NCI-H2029 treated with DMSO at 0.1 percent for 48 hours (cell line): ENCODE results near the gene IFITM10.

Source experiments
- DNase-seq: peaks from one replicate; lab custom pipeline; 2025; lab: John Stamatoyannopoulos, UW

Gene IFITM10

DNA sequence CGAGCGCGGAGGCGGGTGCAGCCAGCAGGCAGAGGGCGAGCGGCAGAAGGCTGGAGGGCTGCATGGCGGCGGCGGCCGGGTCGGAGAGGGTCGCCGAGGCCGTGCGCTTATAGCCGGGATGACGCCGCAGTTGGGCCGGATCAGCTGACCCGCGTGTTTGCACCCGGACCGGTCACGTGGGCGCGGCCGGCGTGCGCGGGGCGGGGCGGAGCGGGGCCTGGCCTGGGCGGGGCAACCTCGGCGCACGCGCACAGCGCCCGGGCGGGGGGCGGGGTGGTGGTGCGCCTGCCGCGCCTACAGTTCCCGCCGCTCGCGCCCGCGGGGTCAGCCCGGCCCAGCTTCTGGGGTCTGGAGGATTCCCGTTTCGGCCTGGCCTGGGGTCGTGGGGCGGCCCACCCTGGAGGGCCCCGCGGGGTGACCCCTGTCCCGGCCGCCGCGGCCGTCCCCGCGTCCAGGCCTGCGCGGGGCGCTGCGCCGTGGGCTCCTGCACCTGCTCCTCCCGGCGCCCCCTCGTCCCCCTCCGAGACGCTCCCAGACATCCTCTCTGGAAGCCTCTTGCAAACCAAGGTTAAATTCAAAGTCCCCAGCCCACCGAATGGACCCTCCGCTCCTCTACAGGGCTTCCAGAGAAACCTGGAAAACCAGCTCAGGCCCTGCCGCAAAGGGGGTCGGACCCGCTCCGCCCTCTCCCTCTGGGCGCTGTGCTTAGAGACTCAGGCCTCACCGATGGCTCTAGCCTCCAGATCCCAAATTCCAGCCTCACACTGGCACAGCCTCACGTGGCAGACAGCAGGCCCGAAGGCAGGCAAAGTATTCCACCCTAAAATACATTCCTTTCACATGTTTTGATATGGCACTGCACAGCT is 13.6 kb upstream of the IFITM10 start, which contains the start of gene CTSD:
CTSD (minus strand) TSS at position 132 of the 866 bp plus-strand sequence; CDS start at position 64, 68 bp downstream.
- peak; percentile 14 for DNase-seq

DNA sequence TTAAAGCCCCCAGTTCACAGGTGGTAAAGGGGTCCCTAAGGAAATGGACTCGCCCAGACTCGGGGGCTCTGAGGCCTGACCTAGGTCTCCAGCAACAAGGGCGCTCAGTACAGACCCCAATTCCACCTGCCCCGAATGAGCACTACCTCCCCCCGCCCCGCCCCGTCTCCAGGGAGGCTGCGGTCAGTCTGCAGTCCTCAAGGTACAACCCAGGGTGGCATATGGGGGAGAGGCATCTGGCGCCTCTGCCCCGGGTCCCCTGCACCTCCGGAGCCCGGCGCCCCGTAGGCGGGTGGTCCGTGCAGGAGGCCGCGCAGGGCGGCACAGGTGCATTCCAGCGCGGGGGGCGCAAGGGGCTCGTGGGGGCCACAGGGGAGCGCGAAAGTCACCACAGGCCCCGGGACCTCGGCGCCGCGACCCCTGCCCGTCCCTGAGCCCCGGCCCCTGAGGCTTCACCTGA is 13.0 kb upstream of the IFITM10 start:
- DNase-seq, result no peak

DNA sequence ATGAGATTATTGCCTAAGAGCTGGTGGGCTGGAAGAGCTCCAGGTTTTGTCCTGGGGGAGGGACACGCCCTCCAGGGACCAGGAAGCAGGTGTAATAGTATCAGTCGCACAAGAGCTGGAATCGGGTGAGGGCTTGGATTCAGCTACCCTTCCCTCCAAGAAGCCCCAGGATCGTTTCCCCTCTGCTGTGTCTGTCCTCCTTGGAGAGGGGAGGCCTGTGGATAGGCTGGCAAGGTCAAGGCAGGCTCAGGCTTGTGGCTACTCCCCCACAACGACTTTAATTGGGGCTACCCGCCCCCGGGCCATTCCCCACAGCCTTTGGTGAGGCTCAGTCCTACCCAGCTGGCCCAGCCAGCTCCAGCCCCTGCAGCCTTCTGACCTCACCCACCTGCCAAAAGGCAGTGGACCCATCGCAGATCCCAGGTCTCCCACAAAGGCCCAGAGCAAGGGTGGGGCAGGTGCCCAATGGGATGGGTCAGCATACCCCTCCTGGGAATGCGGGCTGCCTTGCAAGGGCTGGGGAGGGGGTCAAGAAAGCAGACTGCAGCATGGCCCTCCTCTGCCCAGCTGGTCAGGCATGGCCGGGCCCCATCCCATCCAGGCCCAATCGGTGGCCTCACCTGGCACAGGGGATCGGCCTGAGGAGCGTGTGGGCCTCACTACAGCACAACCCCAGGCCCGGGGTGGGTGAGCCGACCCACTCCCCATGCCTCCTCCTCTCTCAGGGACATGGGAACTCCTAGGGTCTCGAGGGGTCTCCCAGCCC is 12.3 kb upstream of the IFITM10 start:
- peak; percentile 76 for DNase-seq

DNA sequence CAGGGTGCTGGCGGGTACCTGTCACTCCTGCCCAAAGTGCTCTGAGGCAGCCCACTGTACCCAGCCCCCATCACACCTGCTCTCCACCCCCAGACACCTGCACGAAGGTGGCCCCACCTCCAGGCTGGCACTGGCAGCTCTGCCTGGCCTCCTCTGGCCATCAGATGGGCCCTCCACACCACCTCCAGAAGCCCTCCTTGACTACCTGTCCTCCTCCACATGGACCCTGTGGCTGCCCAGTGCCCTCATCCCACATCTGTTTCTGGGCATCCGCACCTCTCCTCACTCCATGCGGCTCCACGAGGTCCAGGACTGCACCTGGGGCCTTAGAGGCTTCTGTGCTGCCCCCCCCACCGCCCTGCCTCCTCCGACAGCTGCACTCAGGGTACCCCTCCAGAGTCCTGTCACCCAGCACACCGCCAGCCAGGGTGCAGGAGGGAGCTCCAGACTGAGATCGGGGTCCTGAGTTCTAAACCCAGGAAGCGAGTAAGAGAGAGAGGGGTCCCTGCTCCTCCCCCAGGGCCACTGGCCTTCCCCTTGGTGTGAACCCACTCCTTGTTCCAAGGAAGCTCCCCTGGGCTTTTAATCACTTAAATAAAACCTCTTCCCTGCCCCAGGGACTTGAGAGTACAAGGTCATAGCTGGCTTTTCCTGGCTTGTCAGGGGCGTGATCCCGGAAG is 11.6 kb upstream of the IFITM10 start:
- no peak for DNase-seq

DNA sequence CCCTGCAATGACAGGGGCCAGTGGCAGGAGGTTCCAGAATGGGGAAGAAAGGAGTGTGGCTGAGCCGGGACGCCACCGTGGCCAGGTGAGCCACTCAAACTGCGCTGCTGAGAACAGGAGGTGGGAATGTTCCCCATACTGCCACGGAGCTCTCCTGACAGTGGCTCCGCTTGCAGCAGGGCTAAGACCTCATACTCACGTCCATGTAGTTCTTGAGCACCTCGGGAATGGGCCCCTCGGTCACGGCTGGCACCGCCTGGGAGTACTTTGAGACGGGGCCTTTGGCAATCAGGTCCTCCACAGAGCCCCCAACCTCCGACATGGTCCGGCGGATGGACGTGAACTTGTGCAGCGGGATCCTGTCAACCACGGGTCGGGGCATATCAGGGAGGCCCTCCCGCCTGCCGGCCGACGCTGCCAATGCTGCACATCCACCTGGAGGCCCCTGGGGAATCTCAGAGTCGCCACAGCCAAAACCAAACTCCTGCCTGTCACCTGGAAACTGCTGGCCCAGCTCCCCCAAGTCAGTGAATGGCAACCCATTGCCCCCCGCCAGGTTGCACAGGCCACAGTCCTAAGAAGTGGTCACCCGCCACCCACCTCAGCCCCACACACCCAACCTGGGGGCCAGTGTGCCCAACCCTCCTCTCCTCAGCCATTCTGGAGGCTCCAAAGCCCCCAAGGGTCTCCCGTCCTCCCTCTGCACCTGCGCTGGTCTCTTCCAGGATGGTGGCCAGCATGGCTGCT is 10.9 kb upstream of the IFITM10 start:
- no peak for DNase-seq

DNA sequence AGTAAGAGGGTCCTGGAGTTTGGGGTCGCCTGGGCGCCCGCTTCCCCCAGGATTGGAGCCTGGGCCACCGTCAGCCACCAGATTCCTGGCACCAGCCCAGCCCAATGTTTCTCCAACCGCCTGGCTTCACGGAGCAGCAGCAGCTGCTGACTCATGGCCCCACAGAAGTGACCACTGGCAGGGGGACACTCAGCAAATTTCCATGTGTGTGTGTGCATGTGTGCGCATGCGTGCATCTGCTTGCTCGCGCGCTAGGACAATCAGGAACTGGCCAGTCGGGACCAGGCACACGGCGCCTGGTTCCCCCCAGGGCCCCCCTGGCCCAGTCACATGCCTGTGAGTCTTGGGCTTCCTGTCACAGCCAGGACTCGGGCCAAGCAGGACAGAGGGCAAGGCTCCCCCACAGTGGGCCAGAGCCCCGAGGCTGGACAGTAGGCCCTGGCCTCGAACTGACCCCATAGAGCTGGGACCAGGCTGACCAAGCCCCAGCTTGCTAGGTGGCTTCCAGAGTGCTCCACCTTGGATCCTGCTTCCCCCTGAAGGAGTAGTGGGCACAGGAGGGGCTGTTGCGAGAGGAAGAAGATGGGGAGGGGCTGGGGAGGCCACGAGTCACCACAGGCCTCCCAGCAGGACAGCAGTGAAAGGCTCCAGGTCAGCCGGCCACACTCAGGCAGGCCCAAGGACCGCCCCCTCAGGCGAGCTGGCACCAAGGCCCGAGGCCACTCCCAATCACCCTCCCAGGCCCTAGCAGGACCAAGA is 10.1 kb upstream of the IFITM10 start:
- DNase-seq, result no peak

DNA sequence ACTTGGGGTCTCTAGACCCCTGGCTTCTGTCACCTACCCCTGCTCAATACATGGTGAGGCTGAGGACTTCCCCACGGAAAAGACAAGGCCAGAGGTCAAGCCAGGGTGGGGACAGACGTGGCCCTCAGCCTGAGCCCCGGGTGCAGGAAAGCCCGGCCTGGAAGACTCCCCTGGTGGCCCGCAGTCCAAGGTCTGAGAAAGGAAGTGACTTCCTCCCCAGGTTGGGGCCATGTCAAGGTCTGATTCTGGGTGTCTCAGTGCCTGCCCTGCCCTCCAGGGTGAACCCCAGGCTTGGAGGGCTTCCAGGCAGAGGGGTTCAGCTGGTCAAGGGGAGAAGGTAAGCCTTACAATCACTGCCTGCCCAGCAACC is 9.4 kb upstream of the IFITM10 start:
- no peak for DNase-seq

DNA sequence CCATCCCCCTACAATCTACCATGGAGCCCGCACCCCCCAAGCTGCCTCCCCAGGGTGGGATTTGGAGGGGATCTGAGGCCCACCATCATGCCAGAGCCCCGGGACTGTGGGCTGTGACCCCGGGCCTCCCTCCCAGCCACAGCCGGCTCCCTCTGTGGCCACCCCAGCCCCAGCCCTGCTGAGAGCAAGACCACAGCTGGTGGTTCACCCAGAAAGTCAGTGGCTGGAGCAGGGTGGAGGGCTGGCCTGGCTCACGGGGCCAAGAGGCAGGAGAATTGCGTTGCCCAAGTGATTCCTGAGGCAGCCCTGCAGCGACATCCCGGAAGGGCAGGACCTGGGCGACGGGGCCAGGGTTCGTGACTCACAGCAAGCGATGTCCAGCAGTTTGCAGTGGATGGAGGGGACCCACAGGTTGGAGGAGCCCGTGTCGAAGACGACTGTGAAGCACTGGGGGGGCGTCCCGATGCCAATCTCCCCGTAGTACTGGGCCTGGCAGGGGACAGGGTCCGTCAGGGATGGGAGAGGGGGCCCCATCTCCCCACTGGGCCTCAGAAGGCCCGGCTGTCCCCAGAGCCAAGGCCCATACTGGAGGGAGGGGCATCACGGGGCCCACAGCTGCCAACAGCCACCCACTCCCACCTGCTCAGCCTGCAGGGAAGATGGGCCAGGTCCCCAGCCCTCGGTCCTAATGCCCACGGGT is 8.9 kb upstream of the IFITM10 start:
- no peak for DNase-seq

DNA sequence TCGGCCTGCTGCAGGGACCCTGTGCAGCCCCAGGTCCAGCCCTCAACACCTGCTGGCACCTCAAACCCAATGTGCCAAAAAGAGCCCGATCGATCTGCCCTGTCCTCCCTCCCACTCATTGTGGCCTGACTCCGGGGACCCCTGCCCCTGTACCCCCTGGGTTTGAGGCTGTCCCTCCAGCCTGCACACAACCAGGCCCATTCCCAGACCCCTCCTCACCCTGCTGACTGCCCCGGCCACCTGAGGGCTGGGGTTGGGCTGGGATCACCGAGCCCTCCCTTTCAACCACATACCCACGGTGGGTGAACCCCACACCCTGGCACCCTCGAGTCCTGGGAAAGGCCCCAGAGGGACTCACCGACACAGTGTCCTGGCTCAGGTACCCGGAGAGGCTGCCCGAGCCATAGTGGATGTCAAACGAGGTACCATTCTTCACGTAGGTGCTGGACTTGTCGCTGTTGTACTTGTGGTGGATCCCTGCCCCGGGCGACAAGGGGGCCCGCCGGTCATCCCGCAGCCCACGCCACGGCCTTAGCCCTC is 8.3 kb upstream of the IFITM10 start:
- no peak for DNase-seq

DNA sequence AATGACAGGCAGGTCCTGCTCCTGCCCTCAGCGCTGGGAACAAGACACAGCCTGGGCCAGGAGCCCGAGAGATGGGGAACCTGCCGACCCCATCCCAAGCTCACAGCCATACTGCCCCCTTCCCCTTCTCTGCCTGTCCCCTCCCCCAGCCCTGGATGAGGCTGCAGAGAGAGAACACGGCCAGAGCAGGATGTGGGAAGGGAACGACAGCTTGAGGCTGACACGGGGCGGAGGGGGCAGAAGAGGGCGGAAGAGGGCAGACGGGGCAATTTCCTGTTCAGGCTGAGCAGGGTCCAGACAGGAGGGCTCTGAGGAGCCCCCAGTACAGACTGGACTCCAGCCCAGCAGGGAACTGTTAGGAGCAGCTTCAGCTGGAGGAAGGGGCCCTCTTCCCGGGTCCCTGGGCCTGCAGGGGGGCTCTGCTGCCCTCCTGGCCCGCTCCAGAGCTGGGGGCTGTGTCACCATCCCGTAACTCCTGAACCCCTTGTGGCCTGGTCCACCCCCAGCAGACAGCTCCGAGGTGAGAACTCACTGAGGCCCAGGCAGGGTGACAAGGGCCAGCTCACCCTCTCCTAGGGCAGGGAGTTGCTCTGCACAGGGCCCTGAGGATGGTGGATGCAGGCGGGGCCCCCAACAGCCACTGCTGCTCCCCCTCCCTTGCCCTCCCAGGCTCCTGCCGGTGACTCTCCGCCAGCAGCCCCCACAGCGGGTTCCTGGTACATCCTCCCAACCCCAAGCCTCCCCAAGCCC is 7.6 kb upstream of the IFITM10 start:
- DNase-seq, result no peak

DNA sequence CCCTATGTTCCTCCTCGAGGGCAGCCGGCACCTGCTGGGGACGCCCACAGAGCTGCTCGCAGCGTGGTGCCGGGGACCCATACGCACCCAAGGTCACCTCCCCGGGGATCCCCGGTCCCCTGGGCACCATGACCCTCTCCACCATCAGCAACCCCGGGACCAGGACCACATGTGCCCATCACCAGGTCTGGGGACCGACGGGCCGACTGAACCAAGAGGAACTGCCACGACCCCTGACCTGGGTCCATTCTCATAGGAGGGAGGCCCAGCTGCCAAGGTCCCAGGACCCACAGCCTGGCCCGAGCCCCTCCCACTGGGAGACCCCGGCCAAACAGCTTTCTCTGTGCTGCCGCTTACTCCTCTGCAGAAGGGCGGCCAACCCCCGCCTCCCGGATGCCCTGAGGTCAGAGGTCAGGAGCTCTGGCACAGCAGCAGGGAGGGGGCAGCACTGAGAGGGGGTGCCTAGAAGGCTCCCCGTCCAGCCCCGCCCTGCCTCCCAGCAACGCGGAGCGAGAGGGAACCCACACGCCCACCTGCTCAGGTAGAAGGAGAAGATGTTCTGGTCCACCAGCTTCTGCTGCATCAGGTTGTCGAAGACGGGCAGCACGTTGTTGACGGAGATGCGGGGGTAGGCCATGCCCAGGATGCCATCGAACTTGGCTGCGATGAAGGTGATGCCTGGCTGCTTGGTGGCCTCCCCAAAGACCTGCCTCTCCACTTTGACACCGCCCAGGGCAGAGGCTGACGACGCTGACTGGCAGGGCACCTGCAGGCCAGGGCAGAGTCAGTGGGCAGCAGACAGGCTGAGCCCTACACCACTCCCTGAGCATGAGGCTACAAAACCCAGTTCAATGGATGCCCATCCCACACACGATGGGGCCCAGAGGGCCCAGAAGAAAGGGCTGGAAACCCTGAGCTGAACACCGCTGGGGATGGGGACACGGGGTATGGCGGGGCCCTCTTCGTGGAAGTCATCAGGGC is 6.7 kb upstream of the IFITM10 start:
- DNase-seq, result no peak

DNA sequence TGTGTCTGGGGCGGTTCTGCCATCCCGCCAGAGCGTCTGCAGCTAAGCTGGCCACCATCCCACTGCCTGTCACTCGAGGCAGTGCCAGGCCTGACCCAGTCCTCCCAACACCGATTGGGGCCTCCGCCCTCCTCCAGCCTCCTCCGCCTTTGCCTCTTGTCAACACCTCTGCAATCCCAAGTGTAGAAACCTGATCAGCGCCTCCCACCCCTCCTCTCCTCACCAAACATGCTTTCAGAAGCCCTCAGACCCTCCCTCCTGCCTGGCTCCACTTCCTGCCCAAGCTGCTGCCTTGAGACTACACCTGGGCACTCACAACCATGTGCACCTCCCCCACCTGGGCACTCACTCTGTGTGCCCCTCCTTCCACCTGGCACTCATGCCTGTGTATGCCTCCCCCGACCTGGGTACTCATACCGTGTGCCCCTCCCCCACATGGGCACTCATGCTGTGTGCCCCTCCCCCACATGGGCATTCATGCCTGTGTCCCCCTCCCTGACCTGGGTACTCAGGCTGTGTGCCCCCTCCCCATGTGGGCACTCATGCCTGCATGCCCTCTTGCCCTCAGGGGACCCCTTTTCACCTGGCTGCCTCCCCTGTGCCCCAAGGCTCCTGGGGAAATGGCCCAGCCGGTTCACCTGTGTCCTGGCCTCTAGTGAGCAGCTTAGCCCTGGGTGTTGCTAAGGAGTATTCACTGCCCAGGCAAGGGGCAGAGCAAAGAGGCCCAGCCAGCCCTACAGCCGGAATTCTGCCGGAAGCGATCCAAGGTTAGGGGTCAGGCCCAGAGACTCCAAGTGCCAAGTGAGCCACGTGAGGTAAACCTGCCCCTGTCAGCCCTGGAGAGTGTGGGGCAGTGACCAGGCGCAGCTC is 5.5 kb upstream of the IFITM10 start:
- DNase-seq, result peak; percentile 84

DNA sequence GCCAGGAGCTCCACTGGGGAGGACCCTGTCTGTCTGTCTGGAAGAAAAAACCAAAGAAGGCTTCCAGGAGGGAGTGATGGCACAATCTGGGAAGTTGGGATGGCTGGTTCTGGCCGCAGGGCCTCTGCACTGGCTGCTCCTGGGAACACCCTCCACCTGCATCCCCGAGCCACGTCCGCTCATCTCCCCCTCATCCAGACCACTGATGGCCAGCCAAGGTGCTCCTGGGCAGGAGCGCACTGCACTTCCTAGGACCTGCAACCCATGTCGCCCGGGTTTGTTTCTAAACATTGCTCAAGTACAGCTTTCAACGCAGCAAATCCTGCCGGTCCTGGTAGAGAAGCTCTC is 4.9 kb upstream of the IFITM10 start:
- DNase-seq, result no peak

DNA sequence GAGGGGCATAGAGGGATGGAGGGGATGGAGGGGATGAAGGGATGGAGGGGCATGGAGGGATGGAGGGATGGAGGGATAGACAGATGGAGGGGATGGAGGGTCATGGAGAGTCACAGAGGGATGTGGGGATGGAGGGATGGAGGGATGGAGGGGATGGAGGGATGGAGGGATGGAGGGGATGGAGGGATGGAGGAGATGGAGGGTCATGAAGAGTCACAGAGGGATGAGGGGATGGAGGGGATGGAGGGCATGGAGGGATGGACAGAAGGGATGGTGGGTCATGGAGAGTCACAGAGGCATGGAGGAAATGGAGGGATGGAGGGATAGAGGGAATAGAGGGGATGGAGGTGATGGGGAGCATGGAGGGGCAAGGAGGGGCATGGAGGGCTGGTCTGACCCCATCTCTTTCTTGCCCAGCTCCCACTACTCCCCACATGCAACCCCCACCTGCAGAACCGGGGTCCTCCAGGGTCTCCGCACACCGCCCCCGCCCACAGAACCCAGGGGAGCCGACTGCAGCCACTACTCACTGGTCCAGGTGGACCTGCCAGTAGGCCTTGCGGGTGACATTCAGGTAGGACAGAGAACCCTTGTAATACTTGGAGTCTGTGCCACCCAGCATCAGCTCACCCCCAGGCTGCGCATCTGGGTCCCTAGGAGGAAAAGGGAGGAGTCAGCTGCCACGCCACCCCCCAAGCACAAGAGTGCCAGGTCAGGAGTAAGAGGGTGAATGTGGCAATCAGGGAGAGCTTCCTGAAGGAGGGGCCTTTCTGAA is 4.2 kb upstream of the IFITM10 start:
- no peak for DNase-seq

DNA sequence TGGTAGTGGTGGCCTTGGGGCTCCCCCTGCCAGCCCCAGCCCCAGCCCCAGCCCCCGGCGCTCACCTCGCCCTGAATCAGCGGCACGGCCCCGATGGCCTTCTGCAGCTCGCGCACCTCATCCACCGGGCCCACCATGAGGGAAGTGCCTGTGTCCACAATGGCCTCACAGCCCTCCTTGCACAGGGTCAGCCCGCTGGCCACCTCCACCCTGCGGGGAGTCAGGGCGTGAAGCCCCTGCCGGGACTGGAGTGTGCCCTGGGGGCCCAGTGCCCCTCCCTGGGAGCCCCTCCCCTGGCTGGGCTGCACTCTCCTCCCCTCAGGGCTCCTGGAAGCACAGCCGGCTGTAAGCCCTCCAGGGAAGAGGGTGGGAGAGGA is 3.5 kb upstream of the IFITM10 start:
- DNase-seq, result no peak

DNA sequence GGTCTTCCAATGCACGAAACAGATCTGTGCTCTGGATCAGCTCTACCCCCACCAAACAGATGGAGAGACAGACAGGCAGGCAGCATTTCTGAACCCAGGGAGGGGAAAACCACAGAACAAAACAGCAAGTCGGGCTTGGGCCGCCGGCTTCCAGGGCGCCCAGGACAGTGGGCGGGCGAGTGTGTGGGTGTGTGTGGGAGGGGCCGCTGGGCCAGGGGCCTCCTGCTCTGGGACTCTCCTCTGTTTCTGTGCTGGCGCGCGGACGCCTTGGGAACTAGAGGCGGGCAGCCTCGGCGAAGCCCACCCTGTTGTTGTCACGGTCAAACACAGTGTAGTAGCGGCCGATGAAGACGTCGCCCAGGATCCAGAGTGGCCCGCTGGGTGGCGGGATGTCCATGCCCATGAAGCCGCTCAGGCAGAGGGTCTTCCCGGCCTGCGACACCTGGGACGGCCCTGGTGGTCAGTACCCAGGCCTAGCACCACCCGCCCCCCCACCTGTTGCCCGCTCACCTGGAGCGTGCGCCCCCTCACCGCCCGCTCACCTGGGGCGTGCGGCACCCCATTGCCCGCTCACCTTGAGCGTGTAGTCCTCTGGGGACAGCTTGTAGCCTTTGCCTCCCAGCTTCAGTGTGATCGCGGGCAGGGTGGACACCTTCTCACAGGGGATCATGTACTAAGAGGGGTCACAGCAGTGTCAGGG is 3.0 kb upstream of the IFITM10 start:
- no peak for DNase-seq
